Right kidney (tissue), 9 donors: Measurements from ENCODE around the gene PPP2R1A.

Experiments used
- DNase-seq: peaks from one replicate; pipeline ENCODE4 v3.0.0-alpha.2; 2016
- long read RNA-seq, 8 donors: transcript quantifications; one replicate each; lab custom pipeline, GENCODE V29; 2026

PPP2R1A gene
- long read RNA-seq, donor 1, full-length matches to known transcripts = 126 of 168 reads
- long read RNA-seq, donor 1, partial matches to known transcripts = 42 of 168 reads
- long read RNA-seq, donor 1, other reads (novel, unspliced or antisense) = 0 of 168 reads
- long read RNA-seq, donor 2, full-length matches to known transcripts = 65 of 103 reads
- long read RNA-seq, donor 2, partial matches to known transcripts = 38 of 103 reads
- long read RNA-seq, donor 2, other reads (novel, unspliced or antisense) = 0 of 103 reads
- long read RNA-seq, donor 3, full-length matches to known transcripts = 67 of 91 reads
- long read RNA-seq, donor 3, partial matches to known transcripts = 24 of 91 reads
- long read RNA-seq, donor 3, other reads (novel, unspliced or antisense) = 0 of 91 reads
- long read RNA-seq, donor 4, full-length matches to known transcripts = 89 of 129 reads
- long read RNA-seq, donor 4, partial matches to known transcripts = 40 of 129 reads
- long read RNA-seq, donor 4, other reads (novel, unspliced or antisense) = 0 of 129 reads
- long read RNA-seq, donor 5, full-length matches to known transcripts = 114 of 135 reads
- long read RNA-seq, donor 5, partial matches to known transcripts = 21 of 135 reads
- long read RNA-seq, donor 5, other reads (novel, unspliced or antisense) = 0 of 135 reads
- long read RNA-seq, donor 6, full-length matches to known transcripts = 88 of 196 reads
- long read RNA-seq, donor 6, partial matches to known transcripts = 108 of 196 reads
- long read RNA-seq, donor 6, other reads (novel, unspliced or antisense) = 0 of 196 reads
- long read RNA-seq, donor 7, full-length matches to known transcripts = 151 of 357 reads
- long read RNA-seq, donor 7, partial matches to known transcripts = 199 of 357 reads
- long read RNA-seq, donor 7, other reads (novel, unspliced or antisense) = 7 of 357 reads
- long read RNA-seq, donor 8, full-length matches to known transcripts = 112 of 138 reads
- long read RNA-seq, donor 8, partial matches to known transcripts = 26 of 138 reads
- long read RNA-seq, donor 8, other reads (novel, unspliced or antisense) = 0 of 138 reads

GRCh38 chr19:52189735-52190486 is at the start of gene PPP2R1A:
Gene PPP2R1A (plus strand): TSS chr19:52190052. CDS start chr19:52190097, 45 bp downstream.
- peak; percentile 99 for DNase-seq

DNA sequence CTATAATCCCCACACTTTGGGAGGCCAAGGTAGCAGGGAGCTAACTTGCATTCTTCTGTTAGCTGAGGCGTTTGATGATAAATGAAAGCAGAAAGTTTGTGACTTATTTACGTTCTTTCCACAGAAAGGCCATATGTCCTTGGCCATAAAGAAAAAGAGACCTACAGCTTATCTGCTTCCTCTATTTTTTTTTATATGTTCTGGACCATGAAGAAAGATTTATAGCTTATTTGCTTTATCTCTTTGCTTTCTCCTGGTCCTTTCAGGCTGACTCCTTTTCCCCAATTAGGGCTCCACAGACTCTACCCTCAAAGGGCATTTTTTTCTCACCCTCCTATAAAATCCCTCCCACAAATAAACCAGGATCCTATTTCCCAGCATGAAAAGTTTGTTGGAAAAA is 48.6 kb upstream of the PPP2R1A start:
- DNase-seq = no peak

GRCh38 chr19:52142001-52142595 is 47.8 kb upstream of the PPP2R1A start:
- DNase-seq = no peak

GRCh38 chr19:52148256-52148655 is 41.6 kb upstream of the PPP2R1A start:
- no peak for DNase-seq

DNA sequence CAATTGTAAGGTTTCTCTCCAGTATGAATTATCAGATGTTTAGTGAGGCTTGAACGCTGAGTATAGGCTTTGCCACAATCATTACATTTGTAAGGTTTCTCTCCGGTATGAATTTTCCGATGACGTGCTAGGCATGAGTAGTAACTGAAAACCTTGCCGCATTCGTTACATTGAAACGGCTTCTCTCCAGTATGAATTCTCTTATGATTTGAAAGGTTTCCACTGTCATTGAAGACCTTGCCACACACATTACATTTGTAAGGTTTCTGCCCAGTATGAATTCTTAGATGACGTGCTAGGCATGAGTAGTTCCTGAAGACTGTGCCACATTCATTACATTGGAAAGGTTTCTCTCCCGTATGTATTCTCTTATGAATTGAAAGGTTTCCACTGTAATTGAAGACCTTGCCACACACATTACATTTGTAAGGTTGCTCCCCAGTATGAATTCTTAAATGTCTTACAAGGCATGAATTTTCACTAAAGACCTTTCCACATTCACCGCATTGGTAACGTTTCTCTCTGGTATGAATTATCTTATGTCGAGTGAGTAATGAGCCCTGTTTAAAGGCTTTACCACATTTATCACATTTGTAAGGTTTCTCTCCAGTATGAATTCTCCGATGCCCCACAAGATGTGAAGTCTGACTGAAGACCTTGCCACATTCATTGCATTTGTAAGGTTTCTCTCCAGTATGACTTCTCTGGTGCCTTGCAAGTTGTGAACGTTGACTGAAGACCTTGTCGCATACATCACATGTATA is 34.1 kb upstream of the PPP2R1A start:
- DNase-seq = no peak

- DNase-seq = no peak
These were observed 19.5 kb upstream of the PPP2R1A start for GRCh38 chr19:52170304-52170703.

DNA sequence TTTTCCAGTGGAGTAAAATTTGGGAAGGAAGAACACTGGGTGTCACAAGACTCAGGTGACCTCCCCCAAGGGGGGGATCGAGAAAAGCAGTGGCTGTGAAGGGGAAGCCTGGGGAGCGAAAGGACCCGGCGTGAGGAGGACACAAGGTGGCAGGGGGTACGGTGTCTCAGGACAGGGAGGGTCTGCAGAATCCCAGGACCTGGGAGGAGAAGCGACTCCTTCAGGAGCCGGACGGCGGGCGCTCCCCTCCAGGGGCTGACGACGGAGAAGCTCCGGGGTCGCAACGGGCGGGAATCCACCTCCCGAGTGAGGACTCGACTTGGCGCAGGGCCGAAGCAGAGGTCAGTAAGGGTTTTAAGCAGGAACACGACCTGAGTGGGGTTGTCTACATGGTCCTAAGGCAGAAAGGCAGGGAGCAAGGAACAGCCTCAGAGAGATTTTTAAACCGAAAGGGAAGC is 19.0 kb upstream of the PPP2R1A start:
- no peak for DNase-seq

- peak; percentile 84 for DNase-seq
These were observed 18.3 kb upstream of the PPP2R1A start, which contains the start of gene ZNF836 for GRCh38 chr19:52171321-52172169. Gene ZNF836 (minus strand): TSS chr19:52171621. CDS start chr19:52168072, 3,549 bp downstream.

- DNase-seq = no peak
These were observed 17.5 kb upstream of the PPP2R1A start for GRCh38 chr19:52172347-52172746.

GRCh38 chr19:52176574-52176973 is 13.3 kb upstream of the PPP2R1A start:
- no peak for DNase-seq

GRCh38 chr19:52187407-52187806 is 2.4 kb upstream of the PPP2R1A start:
- no peak for DNase-seq

GRCh38 chr19:52188822-52189734 is 774 bp upstream of the PPP2R1A start:
- DNase-seq = peak; percentile 88

DNA sequence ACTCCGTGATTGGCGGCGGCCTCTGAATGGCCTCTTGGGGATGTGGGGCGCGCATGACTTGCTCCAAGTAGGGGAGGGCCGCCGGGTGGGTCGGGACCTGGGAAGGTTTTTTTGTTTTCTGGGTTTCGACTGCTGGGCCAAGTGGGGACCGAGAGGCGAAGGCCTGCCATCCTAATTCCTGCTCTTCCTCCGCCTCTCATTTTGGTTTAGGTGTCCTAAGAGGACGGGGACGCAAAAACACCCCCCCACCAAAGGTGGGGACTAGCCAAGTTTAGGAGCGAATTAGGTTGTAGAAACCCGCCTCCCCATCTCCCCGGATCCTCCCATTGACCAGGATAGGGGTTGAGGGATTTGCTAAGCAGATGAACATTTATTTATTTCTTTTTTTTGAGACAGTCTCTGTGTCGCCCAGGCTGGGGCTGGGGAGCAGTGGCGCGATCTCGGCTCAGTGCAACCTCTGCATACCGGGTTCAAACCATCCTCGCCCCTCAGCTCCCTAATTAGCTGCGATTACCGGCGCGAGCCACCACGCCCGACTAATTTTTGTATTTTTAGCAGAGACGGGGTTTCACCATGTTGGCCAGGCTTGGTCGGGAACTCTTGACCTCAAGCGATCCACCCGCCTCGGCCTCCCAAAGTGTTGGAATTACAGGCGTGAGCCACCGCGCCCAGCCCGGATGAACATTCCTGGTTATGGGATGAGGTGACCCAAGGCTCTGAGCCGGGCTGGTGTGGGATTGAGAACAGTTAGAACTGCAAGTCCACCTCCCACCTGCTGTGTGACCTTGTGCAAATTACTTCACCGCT is 838 bp downstream of the PPP2R1A start:
- DNase-seq = no peak

- no peak for DNase-seq
These were observed 1.5 kb downstream of the PPP2R1A start for GRCh38 chr19:52191389-52191788.

GRCh38 chr19:52191951-52192350 is 2.1 kb downstream of the PPP2R1A start:
- no peak for DNase-seq

GRCh38 chr19:52196256-52196967 is 6.6 kb downstream of the PPP2R1A start:
- DNase-seq = no peak

DNA sequence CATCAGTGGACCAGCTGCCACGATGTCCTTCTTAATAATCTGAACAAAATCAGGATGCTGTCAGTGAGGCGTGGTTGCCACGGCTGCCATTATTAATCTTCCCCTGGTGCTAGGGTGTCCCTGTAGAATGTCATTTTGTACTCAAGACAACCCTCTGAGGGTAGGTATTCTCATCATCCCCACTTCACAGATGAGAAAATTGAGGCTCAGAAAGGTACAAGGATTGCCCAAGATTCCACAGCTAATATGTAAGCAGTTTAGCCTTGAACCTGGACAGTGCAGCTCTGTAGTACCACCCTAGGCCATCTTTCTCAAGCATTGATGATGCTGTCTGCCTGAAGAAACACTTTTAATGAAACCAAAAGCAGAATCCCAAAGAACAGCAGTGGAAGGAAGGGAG is 8.1 kb downstream of the PPP2R1A start:
- no peak for DNase-seq
